ENCODE measurements around the gene MBOAT7. TPM values are rescaled to one million over a fixed set of nuclear protein-coding genes. Genes with fewer than 3 reads are reported as not detected.

MBOAT7 gene
- total RNA-seq, 1 experiment from 2014 or later, result 109 TPM

DNA sequence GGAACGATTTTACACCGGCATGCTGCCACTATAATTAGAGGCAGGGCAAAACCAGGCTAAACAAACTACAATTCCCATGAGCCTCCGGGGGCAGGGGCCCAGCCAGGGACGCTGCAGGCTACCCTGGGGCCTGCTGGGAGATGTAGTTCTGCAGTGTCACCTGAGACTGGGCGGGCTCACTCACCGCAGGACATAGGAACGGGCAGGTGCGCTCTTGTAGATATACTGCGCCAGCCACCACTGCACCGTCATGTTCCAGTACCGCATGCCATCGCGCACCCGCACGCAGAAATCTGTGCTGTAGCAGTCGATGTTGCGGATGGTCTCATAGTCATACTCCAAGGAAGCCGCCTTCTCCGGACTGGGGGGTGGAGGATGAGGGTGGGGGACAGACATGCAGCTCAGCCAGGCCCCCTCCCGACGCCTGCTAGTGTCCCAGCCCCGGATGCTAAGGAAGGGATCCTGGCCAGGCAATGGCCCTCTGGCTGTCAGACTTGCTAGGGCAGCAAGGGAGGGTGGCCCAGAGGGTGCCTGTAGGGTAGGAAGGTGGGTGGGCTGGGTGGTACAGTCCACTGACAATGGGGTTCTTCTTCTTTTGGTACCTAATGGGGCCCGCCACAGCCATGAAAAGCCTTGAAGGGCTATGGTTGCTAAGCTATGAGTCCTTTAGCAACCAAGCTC lies 10.7 kb downstream of the MBOAT7 start (continued):
- TF ChIP-seq, protein P1, sequence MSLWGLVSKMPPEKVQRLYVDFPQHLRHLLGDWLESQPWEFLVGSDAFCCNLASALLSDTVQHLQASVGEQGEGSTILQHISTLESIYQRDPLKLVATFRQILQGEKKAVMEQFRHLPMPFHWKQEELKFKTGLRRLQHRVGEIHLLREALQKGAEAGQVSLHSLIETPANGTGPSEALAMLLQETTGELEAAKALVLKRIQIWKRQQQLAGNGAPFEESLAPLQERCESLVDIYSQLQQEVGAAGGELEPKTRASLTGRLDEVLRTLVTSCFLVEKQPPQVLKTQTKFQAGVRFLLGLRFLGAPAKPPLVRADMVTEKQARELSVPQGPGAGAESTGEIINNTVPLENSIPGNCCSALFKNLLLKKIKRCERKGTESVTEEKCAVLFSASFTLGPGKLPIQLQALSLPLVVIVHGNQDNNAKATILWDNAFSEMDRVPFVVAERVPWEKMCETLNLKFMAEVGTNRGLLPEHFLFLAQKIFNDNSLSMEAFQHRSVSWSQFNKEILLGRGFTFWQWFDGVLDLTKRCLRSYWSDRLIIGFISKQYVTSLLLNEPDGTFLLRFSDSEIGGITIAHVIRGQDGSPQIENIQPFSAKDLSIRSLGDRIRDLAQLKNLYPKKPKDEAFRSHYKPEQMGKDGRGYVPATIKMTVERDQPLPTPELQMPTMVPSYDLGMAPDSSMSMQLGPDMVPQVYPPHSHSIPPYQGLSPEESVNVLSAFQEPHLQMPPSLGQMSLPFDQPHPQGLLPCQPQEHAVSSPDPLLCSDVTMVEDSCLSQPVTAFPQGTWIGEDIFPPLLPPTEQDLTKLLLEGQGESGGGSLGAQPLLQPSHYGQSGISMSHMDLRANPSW (CRISPR knock-in tag; conservative IDR thresholded peaks at IDR 0.05; ENCODE audit: low read depth), result no peak
- TF ChIP-seq, protein P2, sequence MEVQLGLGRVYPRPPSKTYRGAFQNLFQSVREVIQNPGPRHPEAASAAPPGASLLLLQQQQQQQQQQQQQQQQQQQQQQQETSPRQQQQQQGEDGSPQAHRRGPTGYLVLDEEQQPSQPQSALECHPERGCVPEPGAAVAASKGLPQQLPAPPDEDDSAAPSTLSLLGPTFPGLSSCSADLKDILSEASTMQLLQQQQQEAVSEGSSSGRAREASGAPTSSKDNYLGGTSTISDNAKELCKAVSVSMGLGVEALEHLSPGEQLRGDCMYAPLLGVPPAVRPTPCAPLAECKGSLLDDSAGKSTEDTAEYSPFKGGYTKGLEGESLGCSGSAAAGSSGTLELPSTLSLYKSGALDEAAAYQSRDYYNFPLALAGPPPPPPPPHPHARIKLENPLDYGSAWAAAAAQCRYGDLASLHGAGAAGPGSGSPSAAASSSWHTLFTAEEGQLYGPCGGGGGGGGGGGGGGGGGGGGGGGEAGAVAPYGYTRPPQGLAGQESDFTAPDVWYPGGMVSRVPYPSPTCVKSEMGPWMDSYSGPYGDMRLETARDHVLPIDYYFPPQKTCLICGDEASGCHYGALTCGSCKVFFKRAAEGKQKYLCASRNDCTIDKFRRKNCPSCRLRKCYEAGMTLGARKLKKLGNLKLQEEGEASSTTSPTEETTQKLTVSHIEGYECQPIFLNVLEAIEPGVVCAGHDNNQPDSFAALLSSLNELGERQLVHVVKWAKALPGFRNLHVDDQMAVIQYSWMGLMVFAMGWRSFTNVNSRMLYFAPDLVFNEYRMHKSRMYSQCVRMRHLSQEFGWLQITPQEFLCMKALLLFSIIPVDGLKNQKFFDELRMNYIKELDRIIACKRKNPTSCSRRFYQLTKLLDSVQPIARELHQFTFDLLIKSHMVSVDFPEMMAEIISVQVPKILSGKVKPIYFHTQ (CRISPR knock-in tag; IDR thresholded peaks at IDR 0.05), result no peak
- no peak for TF ChIP-seq NR1H2 (CRISPR knock-in tag; IDR thresholded peaks at IDR 0.05)
- TF ChIP-seq GRHL2 (CRISPR knock-in tag; IDR thresholded peaks at IDR 0.05; ENCODE audit: insufficient replicate concordance, severe bottlenecking), result no peak
- TF ChIP-seq, protein P3, sequence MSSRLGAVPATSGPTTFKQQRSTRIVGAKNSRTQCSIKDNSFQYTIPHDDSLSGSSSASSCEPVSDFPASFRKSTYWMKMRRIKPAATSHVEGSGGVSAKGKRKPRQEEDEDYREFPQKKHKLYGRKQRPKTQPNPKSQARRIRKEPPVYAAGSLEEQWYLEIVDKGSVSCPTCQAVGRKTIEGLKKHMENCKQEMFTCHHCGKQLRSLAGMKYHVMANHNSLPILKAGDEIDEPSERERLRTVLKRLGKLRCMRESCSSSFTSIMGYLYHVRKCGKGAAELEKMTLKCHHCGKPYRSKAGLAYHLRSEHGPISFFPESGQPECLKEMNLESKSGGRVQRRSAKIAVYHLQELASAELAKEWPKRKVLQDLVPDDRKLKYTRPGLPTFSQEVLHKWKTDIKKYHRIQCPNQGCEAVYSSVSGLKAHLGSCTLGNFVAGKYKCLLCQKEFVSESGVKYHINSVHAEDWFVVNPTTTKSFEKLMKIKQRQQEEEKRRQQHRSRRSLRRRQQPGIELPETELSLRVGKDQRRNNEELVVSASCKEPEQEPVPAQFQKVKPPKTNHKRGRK (CRISPR knock-in tag; IDR thresholded peaks at IDR 0.05; ENCODE audit: borderline replicate concordance), result no peak
- TF ChIP-seq FOXP1 (CRISPR knock-in tag; IDR thresholded peaks at IDR 0.05; ENCODE audit: borderline replicate concordance), result 0 out of 2 replicates have a peak, but pooled peaks have one; percentile 56
- TF ChIP-seq TCF7 (CRISPR knock-in tag; IDR thresholded peaks at IDR 0.05; ENCODE audit: low read depth), result no peak
- no peak for TF ChIP-seq ZNF317 (CRISPR knock-in tag; IDR thresholded peaks at IDR 0.05; ENCODE audit: borderline replicate concordance, low read depth)
- TF ChIP-seq ATF3 (CRISPR knock-in tag; conservative IDR thresholded peaks at IDR 0.05), result no peak
- TF ChIP-seq, protein P4, sequence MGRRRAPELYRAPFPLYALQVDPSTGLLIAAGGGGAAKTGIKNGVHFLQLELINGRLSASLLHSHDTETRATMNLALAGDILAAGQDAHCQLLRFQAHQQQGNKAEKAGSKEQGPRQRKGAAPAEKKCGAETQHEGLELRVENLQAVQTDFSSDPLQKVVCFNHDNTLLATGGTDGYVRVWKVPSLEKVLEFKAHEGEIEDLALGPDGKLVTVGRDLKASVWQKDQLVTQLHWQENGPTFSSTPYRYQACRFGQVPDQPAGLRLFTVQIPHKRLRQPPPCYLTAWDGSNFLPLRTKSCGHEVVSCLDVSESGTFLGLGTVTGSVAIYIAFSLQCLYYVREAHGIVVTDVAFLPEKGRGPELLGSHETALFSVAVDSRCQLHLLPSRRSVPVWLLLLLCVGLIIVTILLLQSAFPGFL (CRISPR knock-in tag; IDR thresholded peaks at IDR 0.05; ENCODE audit: borderline replicate concordance), result no peak
- TF ChIP-seq FOXK1 (CRISPR knock-in tag; IDR thresholded peaks at IDR 0.05), result 0 out of 2 replicates have a peak, but pooled peaks have one; percentile 43
- TF ChIP-seq PRDM15 (CRISPR knock-in tag; IDR thresholded peaks at IDR 0.05), result no peak
- TF ChIP-seq SP1 (CRISPR knock-in tag; conservative IDR thresholded peaks at IDR 0.05), result peak; percentile 46; the same call in 1 of the 2 replicates
- TF ChIP-seq PRRX2 (CRISPR knock-in tag; IDR thresholded peaks at IDR 0.05), result no peak
- TF ChIP-seq, protein P5, sequence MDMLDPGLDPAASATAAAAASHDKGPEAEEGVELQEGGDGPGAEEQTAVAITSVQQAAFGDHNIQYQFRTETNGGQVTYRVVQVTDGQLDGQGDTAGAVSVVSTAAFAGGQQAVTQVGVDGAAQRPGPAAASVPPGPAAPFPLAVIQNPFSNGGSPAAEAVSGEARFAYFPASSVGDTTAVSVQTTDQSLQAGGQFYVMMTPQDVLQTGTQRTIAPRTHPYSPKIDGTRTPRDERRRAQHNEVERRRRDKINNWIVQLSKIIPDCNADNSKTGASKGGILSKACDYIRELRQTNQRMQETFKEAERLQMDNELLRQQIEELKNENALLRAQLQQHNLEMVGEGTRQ (CRISPR knock-in tag; IDR thresholded peaks at IDR 0.05), result peak; percentile 44; the same call in 1 of the 2 replicates
- TF ChIP-seq ZNF671 (CRISPR knock-in tag; IDR thresholded peaks at IDR 0.05), result no peak

All from WTC11 (cell line).